Omental fat pad (tissue), 4 donors: Measurements from ENCODE around the gene VWA3B. TPM values are rescaled to one million over a fixed set of nuclear protein-coding genes. Genes with fewer than 3 reads are reported as not detected.

Source experiments
- ATAC-seq: fragments of 150-250 bp; one replicate; pipeline ENCODE4 v1.9.1; 2016; ENCODE audit warnings: mild to moderate bottlenecking, moderate library complexity; ENCODE audit not compliant: low FRiP score
- DNase-seq: peaks from one replicate; pipeline ENCODE4 v3.0.0-alpha.2; 2019; ENCODE audit warnings: low spot score
- total RNA-seq, 4 donors: library from RNA; depleted of rRNA; stranded (reverse); fragments of >200 nt; gene quantifications; one replicate each; pipeline ENCODE4 v1.1.0, GENCODE V29; 2016
- TF ChIP-seq, protein P1 (sequence below), 3 donors: fragments of 450-650 bp; IDR thresholded peaks; one replicate each; pipeline ENCODE4 v1.5.1; 2016 to 2017; ENCODE audit warnings: antibody characterized with exemption in 3 of 3, mild to moderate bottlenecking in 3 of 3, moderate library complexity in 2 of 3

The VWA3B gene
- total RNA-seq, 4 donors from 2014 or later = 0.32 TPM; not detected in 3

DNA sequence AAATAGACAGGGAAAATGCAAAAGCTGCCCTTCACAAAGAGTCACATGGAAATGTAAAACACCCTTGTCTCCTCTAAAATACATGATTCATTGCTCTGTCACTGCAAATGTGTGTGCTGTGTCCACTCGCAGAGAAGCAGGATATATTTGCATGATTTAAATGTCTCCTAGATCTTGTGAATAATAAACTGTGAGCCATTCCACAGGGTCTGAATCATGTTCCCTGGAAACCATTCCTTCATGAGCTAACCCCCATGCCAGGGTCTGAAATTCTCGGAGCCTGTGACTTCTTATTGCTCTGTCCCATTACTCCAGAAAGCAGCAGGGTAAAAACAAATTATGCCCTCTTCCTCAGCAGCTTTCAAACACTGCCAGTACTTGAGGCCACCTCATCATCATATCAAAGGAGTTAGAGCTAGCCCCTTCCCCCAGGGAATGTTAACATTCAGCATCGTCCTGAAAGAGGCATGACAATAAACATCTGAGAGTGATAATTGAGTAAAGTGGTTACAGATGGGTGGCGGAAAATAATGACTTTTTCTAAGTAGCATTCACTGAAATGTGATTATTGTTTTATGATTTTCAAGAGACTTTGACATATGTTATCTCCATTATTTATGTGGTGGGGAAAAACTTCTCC lies 247.6 kb downstream of the VWA3B start:
- no peak for DNase-seq
- no peak for ATAC-seq
- TF ChIP-seq, protein P1, sequence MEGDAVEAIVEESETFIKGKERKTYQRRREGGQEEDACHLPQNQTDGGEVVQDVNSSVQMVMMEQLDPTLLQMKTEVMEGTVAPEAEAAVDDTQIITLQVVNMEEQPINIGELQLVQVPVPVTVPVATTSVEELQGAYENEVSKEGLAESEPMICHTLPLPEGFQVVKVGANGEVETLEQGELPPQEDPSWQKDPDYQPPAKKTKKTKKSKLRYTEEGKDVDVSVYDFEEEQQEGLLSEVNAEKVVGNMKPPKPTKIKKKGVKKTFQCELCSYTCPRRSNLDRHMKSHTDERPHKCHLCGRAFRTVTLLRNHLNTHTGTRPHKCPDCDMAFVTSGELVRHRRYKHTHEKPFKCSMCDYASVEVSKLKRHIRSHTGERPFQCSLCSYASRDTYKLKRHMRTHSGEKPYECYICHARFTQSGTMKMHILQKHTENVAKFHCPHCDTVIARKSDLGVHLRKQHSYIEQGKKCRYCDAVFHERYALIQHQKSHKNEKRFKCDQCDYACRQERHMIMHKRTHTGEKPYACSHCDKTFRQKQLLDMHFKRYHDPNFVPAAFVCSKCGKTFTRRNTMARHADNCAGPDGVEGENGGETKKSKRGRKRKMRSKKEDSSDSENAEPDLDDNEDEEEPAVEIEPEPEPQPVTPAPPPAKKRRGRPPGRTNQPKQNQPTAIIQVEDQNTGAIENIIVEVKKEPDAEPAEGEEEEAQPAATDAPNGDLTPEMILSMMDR (IDR thresholded peaks at IDR 0.05) = no peak

DNA sequence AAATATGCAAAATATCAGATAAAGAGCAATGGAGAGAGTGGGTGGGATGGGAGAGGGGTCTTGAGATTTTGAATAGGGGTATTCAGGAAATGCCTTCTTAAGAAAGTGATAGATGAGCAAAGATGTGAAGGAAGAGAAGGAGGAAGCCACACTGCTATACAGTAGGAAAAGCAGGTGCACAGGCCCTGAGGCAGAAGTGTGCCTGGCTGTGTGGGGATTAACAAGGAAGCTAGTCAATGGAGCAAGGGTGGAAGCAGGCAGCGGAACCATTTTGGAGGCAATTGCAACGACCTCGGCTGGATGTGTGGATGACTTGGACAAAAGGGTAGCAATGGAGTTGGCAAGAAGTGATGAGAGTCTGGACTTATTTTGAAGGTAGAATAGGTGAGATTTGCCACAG lies 248.3 kb downstream of the VWA3B start:
- TF ChIP-seq, protein P1 (IDR thresholded peaks at IDR 0.05) = no peak
- ATAC-seq (no peak), DNase-seq (no peak)

GRCh38 chr2:98341241-98341640 lies 254.3 kb downstream of the VWA3B start:
- TF ChIP-seq, protein P1 (IDR thresholded peaks at IDR 0.05) = no peak
- DNase-seq = no peak
- no peak for ATAC-seq

DNA sequence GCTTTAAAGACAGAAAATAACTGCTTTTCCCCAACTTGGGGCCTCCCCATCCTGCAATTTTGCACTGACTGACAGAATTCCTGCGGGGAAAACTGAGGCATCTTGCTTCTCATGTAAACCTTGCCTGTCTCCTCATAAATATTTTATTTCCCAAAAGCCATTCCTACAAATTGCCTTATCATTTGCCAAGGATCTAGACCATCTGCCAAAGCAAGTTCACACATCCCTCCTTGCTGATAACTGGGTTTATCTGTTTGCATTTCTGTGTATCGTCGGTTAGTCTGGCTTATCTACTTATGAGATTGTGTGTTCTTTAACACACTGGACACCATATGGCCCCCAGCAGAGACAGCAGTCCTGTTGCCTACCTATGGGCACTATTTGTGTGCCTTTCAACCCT lies 256.3 kb downstream of the VWA3B start:
- DNase-seq = no peak
- TF ChIP-seq, protein P1 (IDR thresholded peaks at IDR 0.05) = no peak
- no peak for ATAC-seq

DNA sequence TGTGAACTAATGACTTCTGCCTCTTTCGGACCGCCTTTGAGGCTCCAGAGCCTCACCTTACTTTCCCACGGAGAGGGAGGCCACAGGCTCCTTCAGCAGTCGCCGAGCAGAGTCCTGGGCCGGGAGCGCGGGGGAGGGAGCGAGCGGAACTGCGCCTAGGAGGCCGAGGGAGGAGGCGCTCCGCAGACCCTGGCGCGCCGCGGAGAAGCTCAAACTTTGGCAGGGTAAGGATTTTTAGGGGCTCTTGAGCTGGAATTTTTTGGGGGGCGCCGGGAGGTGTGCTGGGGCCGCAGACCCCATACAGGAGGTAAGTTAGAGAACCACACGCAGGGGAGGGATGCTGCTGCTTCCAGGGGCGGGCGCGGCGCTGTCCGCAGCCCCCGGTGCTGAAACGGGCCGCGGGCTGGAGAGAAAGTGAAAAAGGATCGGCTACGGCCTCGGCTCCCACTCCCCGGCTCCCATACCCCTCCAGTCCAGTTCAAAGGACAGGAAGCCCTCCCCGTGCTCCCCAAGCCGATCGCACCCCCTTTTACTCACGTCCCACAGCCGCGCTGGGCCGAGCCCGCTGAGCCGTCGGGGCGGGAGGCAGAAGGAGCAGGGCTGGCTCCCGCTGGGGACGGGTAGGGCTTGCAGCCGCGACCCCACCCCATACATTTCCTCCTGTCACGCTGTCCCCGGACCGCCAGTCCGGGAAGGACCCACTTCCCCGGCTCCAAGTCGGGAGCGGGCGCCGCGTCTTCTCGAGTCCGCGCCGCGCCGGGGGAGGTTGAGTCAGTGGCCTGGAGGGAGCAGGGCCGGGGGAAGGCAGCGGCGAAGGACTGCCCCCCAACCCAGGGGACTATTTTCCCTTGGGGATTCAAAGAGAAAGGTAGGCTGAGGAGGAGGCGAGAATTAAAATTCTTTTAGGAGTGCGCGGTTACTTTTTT lies 259.6 kb downstream of the VWA3B start, which contains the start of gene CNGA3:
TSS of gene CNGA3 (plus strand) at position 146 of the 926 bp plus-strand sequence. CDS start 23,520 bp downstream, outside the sequence.
- ATAC-seq (no peak), DNase-seq (no peak)
- TF ChIP-seq, protein P1 (IDR thresholded peaks at IDR 0.05) = no peak

DNA sequence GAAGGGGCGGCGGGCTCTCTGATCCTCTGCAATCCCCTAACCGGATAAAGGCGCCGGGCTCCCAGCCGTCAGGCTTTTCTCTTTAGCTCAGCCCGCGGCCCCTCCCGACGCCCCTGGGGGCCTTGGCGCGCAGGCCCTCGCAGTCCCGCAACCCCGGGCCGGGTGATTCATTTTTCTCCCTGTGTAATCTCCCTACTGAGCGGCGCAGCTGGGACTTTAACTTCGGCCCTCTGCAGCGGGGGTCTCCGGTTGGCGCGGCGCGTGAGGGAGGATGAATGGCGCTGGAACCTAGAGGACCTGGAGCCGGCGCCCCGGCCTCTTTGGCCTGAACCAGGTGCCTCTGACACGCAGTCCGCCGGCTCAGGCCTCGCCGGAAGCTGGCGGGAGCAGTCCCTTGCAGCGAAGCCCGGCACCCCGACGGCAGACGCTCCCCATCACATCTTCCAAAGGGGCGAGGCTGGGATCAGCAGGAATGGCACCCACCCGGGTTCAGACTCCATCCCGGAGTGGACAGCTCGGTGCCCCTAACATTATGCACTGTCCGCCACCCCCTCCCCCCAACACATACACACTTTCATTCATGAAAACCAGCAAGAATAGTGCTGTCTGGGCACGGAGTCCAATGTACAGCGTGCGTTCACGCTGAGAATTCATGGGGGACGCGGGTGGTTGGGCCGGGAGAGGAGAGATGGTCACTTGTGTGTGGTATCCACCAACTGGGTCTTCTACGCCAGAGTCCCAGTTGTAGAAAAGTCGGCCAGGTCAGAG lies 260.5 kb downstream of the VWA3B start:
- TF ChIP-seq, protein P1 (IDR thresholded peaks at IDR 0.05) = no peak
- DNase-seq (no peak), ATAC-seq (no peak)
